Peyer's patch (tissue), 4 donors: ENCODE measurements around the gene JAKMIP3.

ENCODE experiments used
- POLR2A ChIP-seq, 2 donors: fragments of 450-650 bp; IDR thresholded peaks; one replicate each; pipeline ENCODE4 v1.5.1; 2017; ENCODE audit warnings: antibody characterized with exemption in 2 of 2, mild to moderate bottlenecking in 2 of 2, moderate library complexity in 2 of 2
- TF ChIP-seq, protein P1 (sequence below), 6 experiments: fragments of 450-650 bp in 4 of 6; fragments of 200-600 bp in 2 of 6; sonication (generic) in 1 of 6; IDR thresholded peaks; one replicate each; pipeline ENCODE4 v1.5.1; 2017 to 2019; ENCODE audit warnings: antibody characterized with exemption in 6 of 6, mild to moderate bottlenecking in 3 of 6, moderate library complexity in 1 of 6

DNA sequence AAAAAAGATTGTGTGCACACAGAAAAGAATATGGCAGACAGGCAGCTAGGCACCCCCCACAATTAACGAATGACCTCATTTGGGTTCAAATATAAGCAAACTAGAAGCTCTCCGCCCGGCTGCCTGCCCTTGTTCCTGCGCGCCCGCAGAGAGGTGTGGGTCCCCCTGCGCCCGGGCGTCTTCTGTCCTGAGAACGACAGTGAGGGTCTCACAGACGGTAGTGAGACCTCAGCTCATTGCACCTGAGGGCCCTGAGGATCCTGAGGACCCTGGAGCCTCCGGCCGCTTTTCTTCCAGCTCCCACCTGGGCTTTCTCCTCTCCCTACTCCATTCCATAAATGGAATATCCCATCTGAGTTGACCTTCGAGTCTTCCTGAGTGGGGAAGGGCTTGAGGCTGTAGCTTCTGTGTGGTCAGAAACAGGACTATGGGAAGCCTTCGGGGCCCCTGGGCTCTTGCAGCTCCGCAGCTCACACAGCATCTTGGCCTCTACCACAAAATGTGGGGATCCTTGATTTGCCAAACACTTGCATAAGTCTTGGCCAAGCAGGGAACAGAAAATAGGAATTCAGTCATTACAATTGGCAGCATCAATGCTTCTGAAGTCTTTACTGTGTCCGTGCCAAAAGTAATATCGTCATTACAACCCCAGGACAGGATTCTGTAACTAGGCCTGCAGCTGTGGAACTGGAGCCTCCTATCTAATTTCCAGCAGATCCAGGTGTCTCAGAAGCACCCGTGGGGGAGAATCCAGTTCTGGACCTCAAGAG, 43.8 kb downstream of the JAKMIP3 start:
- TF ChIP-seq, protein P1, sequence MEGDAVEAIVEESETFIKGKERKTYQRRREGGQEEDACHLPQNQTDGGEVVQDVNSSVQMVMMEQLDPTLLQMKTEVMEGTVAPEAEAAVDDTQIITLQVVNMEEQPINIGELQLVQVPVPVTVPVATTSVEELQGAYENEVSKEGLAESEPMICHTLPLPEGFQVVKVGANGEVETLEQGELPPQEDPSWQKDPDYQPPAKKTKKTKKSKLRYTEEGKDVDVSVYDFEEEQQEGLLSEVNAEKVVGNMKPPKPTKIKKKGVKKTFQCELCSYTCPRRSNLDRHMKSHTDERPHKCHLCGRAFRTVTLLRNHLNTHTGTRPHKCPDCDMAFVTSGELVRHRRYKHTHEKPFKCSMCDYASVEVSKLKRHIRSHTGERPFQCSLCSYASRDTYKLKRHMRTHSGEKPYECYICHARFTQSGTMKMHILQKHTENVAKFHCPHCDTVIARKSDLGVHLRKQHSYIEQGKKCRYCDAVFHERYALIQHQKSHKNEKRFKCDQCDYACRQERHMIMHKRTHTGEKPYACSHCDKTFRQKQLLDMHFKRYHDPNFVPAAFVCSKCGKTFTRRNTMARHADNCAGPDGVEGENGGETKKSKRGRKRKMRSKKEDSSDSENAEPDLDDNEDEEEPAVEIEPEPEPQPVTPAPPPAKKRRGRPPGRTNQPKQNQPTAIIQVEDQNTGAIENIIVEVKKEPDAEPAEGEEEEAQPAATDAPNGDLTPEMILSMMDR (IDR thresholded peaks at IDR 0.05) = no peak
- no peak for TF ChIP-seq POLR2A (IDR thresholded peaks at IDR 0.05)
